Fibroblast of lung (primary cell): ENCODE data around the gene HMGCR.

Source experiments
- CTCF ChIP-seq, 2 donors: IDR thresholded peaks in 1 of 2; conservative IDR thresholded peaks in 1 of 2; 1 replicate in 1 of 2; 2 replicates in 1 of 2; pipeline ENCODE4 v1.5.1; 2011 to 2012; ENCODE audit warnings: low read length in 2 of 2, control low read depth in 1 of 2, inconsistent platforms in 1 of 2, low read depth in 1 of 2, mild to moderate bottlenecking in 1 of 2
- EZH2 ChIP-seq: IDR thresholded peaks from 2 replicates; pipeline ENCODE4 v1.5.1; 2012; ENCODE audit warnings: low read length, control low read depth, mild to moderate bottlenecking; ENCODE audit errors: missing control alignments

- no peak for TF ChIP-seq CTCF (conservative IDR thresholded peaks at IDR 0.05 in 1 of 2, IDR thresholded peaks at IDR 0.05 in 1 of 2; ENCODE audit: low read depth in 1 of 2, low read length in 2 of 2)
- TF ChIP-seq EZH2: no peak
Measured at GRCh38 chr5:75405296-75405695, 68.3 kb downstream of the HMGCR start.
